Fibroblast of upper back skin (primary cell): Measurements from ENCODE around the gene MED13L.
A peak's percentile ranks its signal among the peaks of the same experiment; 100 is the strongest.

ENCODE experiments used
- DNase-seq: peaks from one replicate; pipeline ENCODE4 v3.0.0-alpha.2; 2013

The MED13L gene

GRCh38 chr12:116177017-116177416, 100.5 kb downstream of the MED13L start:
- DNase-seq = no peak

DNA sequence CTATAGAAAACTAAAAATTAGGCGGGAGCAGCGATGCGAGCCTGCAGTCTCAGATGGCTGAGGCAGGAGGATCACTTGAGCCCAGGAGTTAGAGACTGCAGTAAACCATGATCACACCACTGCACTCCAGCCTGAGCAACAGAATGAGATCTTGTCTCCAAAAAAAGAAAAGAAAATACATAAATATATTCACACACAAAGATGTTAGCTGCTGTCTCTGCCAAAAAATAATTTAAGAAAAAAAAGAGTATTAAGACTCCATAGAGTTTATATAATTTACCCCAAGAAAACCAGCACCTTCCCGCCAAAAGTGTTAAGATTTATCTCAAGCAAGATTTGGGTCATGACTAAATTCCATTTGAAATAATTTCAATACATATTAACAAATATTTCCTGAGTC, 102.6 kb downstream of the MED13L start:
- no peak for DNase-seq

- DNase-seq = no peak
Measured at GRCh38 chr12:116174006-116174405, 103.5 kb downstream of the MED13L start.

DNA sequence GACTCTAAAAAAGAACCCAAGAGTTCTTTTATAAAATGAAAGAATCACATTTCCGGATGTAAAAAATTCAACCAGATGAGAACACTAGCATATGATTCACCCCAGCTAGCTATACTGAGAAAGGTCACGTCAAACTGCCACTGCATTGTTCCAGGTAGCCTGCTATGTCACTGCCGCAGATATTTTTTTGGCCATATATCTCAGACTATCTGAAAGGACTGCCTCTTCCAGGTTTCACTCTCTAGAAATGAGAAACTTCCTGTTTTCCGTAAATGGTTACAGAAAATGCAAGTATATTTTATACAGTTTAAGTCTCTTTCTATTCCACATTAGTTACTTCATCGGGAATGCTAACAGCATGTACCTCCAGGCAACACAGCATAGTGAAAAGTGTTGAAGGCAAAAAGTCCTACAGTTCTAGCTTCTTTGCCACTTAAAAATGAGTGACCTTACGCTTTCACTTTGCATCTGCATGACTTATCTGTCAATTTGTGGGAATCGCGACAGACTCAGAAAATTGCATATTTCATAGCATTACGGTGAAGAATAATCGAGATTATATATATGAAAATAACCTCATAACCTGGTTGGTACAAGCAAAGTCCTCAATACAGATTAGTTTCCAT, 105.2 kb downstream of the MED13L start:
- no peak for DNase-seq

DNA sequence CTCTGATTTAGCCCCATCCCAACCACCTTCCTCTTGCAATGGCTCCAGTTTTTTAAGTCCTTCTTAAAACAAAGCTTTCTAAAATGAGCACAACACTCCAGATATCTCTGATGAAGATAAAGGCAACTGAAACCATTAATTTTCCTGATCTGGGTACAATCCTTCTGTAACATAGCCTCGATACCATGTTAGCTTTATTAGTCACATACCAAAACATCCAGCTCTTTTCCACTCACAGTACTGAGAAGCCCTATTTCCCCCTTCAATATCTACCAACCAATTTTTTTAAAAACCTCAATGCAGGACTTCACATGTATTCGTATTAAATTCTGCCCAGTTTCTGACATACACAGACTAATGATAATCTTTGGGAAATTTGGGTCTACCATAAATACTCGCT, 105.9 kb downstream of the MED13L start:
- peak; percentile 32 for DNase-seq

DNA sequence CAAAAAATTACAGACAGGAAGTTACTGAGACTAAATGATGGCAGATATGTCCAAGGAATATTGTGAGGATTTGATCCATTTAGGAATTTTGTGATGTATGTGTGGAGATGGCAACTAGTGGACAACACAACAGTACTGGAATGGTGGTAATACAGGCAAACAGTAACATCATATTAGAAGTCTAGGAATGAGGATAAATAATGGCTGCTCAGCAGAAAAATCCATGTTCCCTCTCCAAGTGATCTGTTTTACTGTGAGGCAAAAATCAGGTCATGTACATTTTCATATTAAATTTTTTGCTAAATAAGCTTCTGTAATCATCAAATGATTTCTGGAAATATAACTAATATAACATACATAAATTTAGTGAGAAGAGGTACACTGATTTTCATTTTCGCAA, 108.4 kb downstream of the MED13L start:
- no peak for DNase-seq

DNA sequence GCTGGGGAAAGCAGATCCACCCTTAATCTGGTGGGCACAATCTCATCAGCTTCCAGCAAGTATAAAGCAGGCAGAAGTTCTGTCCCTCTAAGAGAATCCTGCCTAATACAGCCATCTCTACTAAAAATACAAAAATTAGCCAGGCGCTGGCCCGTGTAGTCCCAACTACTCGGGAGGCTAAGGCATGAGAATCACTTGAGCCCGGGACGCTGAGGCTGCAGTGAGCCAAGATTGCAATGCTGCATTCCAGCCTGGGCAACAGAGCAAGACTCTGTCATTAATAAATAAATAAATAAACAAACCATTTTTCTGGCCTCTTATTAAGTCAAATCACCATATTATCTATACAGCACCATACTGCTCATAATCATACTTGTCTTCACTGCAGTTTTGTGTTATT, 111.2 kb downstream of the MED13L start:
- DNase-seq = no peak

- DNase-seq = peak; percentile 47
Measured at GRCh38 chr12:116165036-116165425, 112.5 kb downstream of the MED13L start.

DNA sequence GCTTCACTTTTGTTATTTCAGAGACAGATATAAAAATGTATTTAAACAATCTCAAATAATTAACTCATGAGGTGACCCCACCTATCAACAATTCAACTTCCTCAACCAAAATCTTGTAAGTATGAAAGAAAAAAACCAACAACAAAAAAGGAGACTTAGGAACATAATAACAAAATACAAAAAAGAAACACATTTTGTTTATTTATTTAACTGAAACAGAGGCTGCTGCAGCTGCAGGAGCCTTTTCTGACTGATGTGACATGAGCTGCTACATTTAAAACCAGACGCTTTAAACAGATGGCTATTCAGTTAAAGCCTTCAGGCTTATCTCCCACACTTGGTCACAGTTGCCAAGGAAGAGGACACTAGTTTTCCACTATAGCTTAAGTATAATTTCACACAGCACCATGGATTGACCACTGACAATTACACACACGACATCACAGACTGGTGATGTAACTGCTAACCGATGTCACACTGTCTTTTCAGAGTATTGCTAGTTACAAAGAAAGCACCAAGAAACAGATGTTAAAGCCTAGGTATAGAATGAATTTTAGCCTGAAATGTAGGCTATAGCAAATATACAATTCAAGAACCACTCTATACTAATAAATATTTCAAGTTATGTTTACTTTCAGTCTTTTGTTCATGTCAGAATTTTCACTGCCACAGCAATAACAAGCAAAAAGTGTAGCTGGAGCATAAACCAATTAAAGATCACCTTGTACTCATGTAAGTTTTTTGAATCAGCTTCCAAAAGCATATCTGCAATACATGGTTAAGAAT, 113.0 kb downstream of the MED13L start:
- peak; percentile 11 for DNase-seq

GRCh38 chr12:116162071-116162470, 115.4 kb downstream of the MED13L start:
- no peak for DNase-seq

DNA sequence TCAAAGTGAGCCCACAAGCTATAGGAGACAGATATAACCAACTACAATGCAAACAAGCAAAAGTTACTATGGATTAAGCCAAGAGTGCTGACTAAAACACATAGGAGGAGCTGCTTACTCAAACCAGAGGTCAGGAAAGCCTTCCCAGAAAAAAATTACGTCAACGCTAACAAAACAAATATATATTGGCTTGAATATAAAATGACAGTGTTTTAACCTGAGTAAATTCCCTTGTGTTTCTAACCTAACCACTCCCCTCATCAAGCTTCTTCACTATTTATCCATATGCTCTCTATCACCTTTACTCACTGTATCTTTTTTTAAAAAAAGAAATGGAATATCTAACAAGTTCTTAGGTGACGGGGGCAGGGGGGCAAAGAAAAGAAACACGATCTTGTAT, 115.9 kb downstream of the MED13L start:
- DNase-seq = peak; percentile 32

- DNase-seq = no peak
Measured at GRCh38 chr12:116160883-116161458, 116.5 kb downstream of the MED13L start.

GRCh38 chr12:116160231-116160630, 117.3 kb downstream of the MED13L start:
- DNase-seq = no peak

DNA sequence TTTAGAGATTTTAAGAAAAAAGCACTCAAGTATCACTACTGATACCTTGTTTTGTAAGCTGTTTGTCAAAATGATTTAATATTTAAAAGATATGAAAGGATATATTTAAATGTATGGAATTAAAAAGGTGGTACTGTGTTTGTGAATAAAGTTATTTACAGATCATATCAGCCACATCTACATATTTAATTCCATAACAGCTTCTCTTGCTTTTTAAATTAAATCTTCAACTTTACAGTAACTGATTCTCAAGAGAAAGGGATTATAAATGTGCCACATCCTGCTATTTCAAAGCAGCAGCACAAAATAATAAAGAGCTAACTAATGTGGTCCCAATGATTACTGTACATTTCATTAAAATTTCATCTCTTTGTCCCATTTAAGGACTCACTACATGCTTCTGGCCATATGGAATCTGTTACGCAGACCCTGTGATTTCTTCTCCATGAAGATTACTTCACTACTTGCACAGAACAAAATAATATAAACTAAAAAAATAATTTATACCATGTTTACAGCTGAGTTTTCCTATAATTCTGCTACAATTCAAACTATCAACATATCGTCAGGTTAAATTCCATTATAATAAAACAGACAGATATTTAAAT, 117.8 kb downstream of the MED13L start:
- peak; percentile 35 for DNase-seq

DNA sequence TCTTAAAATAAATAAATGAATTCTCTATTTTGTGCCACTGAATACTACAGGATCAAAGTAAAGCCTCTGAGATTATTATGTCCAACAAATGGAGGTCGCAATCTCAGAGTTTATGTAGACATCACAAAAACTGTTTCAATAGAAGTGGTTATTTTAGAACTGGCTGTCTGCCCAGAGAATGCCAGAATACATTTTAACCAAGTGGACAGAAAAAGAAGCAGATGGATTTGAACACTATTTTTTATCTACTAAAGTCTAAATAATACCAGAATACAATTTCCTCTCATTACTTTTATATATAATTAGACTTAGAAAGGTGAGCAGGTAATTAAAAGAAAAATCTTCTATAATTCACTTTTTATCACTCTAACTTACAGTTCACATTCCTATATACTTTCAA, 118.3 kb downstream of the MED13L start:
- peak; percentile 81 for DNase-seq

DNA sequence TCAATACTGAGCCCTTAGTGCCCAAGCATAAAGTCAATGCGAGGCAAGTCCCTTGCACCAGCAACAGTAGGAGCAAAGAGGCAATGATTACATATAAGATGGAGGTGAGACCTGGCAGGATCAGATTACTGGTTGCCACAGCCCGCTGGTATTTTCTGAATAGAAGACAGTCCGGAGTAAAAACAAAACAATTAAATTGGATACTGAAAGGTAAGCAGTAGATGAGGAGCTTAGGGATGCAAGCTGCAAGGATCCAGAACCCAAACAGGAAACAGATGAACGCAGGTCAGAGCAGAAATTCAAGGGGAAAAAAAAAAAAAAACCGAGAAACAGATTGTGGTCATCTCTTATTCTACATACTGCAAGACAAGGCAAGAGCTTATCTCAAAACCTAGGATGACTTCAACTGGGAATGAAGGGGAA, 119.6 kb downstream of the MED13L start:
- no peak for DNase-seq

DNA sequence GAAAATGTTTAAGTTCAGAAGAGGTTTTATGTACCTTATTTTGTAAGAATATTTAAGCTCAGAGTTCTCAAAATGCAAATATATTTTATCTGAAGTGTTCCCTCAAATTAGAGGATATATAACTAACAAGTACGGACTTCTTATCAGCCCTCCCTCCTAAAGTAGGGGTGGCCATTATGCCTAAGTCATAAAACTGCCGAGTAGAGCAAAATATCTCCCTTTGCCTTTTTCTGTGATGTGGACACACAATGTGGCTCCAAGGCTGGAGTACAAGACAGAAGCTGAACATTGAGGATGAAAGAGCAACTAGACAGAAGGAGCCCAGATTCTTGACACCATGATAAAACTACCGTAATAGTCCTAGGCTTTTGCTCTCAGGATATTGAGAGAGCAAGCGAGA, 120.9 kb downstream of the MED13L start:
- DNase-seq = no peak

DNA sequence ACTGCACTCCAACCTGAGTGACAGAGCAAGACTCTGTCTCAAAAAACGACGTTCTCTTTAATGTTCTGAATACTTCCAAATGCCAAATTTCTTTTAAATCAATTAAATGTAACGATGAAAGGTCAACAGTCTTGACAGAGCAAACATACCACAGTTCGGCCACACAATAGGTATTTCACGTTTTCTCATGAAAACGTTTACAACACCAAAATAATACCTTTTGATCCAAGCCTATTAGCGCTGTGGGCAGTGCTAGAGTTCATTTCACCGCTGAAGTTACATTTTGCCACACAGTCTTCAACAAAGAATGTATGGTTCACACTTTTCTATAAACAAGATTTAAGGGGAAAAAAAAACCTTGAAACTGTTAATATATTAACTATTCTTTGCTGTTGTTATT, 122.1 kb downstream of the MED13L start:
- DNase-seq = no peak

DNA sequence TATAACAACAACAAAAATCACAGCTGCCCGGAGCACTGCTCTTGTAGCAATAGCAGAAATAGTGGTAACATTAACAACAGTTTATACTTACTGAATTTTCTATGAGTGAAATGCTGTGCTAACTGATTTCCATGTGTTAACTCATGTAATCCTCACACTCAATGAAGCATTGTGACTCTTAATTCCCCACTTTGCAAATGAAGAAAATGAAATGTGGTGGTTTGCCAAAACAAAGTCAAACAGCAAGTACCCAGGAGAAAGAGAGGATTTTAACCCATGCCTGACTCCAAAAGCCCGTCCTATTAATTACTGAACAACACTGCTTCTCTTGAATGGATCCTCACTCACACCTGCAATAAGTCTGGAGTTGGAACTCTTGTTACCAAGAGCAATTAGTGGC, 123.5 kb downstream of the MED13L start:
- DNase-seq = no peak

DNA sequence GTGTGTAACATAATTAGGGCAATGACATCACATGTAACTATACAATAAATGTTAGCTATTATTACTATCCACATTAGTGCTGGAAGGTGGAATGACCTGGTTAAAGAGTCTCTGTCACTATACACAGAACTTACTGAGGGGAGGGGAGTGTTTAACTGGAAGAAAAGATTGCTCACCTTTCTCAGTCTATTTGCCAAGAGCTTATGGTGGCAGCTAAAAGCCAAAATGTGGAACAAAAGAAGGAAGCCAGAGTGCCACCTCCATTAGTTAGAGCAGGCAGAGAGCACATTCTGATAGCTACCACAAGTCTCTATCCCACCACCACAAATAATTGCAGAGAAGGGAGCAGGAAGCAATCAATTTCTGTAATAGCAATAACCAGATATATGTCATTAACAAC, 124.4 kb downstream of the MED13L start:
- no peak for DNase-seq

GRCh38 chr12:116152268-116152667, 125.2 kb downstream of the MED13L start:
- DNase-seq = peak; percentile 86

- DNase-seq = no peak
Measured at GRCh38 chr12:116150452-116150851, 127.0 kb downstream of the MED13L start.

DNA sequence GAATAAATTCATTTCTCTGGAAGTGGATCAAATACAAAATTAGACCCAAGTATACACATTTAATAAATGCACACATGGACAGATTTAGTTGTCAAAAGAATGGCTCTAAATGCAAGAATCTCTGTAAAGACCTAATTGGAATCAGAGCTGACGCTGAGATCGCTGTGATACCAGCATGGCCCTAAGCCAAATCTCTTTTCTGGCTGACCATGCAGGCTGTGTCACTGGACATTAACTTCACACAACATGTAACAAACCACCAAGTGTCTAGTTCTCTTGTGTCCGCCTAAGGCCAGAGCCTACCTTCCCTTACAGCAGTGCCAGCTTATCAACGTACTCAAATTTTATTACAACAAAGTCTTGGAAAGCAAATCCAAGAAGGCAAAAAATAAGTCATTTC, 127.5 kb downstream of the MED13L start:
- no peak for DNase-seq

DNA sequence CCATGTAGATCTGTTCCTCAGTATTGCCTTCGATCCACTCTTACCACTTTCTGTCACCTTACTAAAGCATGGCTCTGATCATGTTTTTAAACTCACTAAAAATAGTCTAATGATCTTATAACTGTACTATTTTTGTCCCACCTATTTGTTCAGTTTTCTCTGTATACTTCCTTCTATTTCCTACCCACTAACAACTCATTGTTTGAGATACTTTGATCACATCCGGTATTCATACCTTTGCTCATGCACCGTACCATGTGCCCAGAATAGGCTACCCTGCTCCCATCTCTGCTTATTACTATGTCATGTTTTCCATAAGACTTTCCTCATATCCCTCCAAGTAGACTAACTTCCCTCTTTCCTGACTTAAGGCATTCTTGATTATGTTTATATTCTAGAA, 128.6 kb downstream of the MED13L start:
- no peak for DNase-seq
